GM18909 (cell line): ENCODE data around the gene AVPI1.
A peak's percentile ranks its signal among the peaks of the same experiment; 100 is the strongest.
"Not testable (repeated sequence)": the region's sequence is repeated elsewhere in the genome, so short reads cannot be mapped to it uniquely, and the experiment has no call there.

Experiments used
- ATAC-seq: cut with Tn5 transposase; IDR thresholded peaks from one replicate; pipeline ENCODE4 v1.9.1; 2021; ENCODE audit warnings: mild to moderate bottlenecking; ENCODE audit not compliant: unreplicated experiment, poor library complexity

The AVPI1 gene

GRCh38 chr10:97684368-97684713 lies 2.7 kb downstream of the AVPI1 start:
- not testable (repeated sequence) for ATAC-seq

DNA sequence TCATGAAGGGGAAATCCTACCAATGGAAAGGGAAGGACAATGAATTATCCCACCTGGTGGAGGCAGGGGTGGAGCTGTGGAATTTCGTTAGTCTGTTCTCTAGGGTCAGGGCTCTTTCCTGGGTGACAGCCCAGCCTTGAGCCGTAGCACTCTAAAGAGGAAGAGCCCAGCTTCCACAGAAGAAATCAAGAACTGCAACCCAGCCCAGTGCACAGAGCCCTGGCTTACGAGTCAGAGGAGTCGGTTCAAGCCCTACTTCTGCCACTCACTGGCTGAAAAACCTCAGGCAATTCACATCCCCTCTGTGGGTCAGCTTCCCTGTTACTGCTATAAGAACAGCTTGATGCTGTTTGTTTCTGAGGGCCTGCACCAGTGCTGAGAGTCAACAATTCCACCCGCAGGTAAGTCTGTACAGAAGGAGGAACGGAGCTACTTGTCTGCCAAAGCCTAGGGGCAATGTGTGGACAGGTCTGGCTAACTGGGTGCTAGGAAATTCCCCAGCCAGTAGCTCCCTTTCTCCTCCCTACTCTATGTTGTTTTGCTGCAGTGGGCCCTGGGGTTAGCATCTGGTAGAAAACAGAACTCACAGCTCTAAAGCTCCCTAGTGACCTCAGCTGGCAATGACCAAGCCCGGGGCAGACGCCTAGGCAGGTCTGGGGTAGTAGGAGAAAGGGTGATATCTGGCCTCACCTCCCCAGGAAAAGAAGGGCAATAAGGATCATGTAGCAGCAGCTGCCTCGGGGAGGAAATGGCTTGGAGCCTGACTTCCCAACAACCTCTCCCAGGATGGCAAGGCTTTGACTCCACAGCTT lies 3.3 kb downstream of the AVPI1 start:
- no peak for ATAC-seq

- no peak for ATAC-seq
Observed at GRCh38 chr10:97682042-97682441, 5.0 kb downstream of the AVPI1 start.

- no peak for ATAC-seq
Observed at GRCh38 chr10:97679594-97679993, 7.4 kb downstream of the AVPI1 start.

- peak; percentile 78 for ATAC-seq
Observed at GRCh38 chr10:97676770-97677581, 10.1 kb downstream of the AVPI1 start.

- ATAC-seq = no peak
Observed at GRCh38 chr10:97675222-97675621, 11.8 kb downstream of the AVPI1 start.

DNA sequence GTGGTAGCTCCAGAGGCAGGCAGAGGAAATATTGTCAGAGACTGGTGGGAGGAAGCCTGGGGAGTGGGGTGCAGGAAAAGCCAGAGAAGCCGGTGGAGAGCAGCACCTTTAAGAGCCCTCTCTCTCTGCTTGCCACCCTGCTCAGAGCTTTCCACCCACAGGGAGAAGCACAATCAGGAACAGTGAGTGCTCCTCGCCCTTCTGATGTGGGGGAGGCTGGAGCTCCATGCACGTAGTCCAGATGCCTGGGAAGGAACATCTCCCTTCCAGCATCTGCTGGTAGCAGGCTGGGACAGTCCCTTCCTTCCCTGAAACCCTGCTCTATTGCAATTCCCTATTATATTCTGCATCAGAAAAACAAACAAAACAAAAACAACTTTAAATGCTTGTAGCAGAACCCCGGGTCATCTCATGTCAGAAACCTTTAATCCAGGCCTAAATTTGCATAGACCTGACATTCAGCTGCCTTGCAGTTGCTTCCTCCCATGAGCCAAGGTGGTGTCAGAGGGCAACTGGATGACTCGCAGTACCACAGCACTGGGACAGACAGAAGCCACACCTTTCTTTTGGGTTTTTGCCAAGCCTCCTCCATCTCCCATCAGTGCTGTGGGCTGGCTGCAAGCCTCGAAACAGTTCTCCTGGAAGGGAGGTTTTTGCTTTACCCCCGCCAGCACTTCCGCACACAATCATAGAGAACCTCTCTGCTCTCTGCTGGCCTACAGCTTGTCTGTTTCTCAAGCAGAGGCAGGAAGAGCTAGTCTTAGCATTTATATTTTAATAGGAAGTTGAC lies 13.1 kb downstream of the AVPI1 start:
- ATAC-seq = no peak

GRCh38 chr10:97669571-97669970 lies 17.5 kb downstream of the AVPI1 start:
- ATAC-seq = no peak

DNA sequence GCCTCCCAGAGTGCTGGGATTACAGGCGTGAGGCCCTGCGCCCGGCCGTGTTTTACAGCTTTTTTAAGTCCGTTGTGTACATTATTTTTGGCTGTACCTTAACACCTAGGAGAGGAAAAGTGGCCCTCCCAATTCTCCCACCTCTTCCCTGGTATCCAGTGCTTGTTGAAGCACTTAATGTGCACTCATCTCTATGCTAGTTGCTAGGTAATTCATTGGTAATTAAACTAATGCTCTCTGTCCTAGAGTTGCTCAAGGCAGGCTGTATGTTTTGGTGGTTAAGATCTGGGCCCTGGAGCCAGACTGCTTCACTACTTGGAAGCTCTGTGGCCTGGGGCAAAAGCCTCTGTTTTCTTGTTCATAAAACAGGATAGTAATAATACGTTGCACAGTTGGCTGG lies 19.6 kb downstream of the AVPI1 start:
- no peak for ATAC-seq

DNA sequence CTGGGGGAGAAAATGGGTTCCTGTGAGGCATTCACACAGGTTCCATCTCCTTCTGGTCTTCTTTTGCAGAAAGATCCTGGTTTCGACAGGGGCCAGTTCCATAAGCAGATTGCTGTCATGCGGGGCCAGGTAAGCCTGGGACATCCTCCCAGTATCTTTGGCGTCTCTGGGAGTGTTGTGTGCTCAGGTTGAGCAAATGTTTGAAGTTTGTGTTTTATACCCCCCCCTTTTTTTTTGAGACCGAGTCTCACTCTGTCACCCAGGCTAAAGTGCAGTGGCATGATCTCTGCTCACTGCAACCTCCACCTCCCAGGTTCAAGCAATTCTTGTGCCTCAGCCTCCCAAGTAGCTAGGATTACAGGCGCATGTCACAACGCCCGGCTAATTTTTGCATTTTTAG lies 20.0 kb downstream of the AVPI1 start:
- ATAC-seq = no peak

DNA sequence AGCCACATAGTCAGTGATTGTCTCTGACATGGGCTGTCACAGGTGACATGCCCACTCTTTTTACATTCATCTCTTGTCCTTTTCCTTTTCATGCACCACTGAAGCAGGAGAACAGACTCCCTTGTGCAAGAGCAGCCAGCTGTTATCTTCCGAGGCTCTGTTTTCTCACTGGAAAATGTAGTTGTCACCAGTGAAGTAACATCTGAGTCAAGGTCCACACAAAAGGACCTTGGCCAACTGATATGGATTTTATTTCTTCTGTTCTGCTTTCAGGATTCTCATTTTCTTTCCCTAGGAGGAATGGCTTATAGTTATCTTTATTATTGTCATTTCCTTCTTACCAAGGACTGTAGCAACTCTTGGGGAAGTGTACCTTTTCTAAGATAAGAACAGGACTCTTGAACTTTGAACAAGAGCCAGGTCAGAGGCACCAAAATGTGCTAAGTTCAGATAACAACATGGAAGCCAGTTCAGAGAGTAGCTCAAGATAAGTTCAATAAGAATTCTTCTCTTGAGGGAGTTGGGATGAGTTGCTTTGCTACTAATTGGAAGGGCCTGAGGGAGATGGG lies 22.7 kb downstream of the AVPI1 start:
- no peak for ATAC-seq

- ATAC-seq = no peak
Observed at GRCh38 chr10:97659589-97659988, 27.5 kb downstream of the AVPI1 start.

DNA sequence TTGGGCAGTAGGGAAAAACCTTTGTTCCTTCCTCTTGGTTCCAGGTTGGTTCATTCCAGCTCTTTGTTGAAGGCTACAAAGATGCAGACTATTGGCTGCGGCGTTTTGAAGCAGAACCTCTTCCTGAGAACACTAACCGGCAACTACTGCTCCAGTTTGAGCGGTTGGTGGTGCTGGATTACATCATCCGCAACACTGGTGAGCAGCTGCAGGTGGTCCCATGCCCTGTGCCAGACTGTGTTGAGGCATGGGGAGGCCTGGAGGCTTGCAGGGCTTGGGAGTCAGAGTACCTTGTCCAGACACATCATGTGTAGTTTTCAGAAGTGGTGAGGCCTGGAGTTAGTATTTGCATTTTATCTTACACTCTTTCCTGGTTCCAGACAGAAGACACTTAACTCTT lies 30.3 kb downstream of the AVPI1 start:
- ATAC-seq = no peak

- ATAC-seq = no peak
Observed at GRCh38 chr10:97651773-97652172, 35.3 kb downstream of the AVPI1 start.

GRCh38 chr10:97650726-97651125 lies 36.3 kb downstream of the AVPI1 start:
- ATAC-seq = no peak

DNA sequence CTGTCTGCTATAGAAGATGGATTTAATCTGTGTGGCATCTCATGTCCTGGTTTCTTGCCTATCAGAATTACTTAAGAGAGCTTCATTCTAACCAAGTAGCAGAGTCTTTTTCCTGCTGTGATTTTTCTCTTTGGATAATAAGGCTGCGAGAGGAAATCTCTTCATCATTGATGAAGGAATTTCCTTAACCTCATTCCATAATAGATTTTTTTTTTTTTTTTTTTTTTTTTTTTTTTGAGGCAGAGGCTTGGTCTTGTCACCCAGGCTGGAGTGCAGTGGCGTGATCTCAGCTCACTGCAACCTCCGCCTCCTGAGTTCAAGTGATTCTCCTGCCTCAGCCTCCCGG lies 37.7 kb downstream of the AVPI1 start:
- not testable (repeated sequence) for ATAC-seq

DNA sequence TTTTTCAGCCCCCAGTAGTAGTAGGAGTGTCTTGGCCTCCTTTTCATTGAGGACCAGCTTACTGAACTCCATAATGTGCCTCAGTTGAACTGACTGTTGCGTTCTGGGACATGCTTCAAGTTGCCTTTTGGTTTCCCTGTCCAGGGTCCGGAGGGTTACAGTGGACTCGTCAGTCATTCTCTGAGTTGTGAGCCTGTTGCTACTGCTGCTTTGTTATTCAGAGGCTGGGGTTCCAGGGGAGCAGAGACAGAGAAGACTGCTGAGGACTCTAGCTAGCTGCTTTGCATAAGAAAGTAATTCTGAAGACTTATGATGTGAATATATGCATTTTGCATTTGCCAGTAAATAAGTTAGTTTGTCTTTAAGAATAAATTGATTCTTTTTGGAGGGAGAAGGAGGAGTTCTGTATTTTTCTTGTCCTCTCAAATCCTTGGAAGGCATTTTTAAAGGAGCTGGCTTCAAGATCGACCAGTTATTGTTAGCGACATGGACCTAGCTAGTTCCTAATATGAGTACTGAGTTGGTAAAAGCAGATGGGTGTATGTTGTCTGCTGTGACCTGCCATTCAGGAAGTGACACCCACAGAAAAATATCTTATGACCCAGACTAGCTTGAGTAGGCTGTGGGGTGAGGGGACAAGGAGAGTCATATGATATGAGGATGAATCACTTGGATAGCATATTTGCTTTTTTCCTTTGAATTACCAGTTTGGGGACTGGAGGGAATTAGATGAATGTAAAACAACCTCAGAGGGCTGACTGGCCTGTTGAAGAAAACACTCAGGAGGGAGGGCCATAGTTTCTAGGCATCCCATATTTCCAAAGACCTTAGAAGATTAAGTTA lies 38.3 kb downstream of the AVPI1 start:
- peak; percentile 85 for ATAC-seq

DNA sequence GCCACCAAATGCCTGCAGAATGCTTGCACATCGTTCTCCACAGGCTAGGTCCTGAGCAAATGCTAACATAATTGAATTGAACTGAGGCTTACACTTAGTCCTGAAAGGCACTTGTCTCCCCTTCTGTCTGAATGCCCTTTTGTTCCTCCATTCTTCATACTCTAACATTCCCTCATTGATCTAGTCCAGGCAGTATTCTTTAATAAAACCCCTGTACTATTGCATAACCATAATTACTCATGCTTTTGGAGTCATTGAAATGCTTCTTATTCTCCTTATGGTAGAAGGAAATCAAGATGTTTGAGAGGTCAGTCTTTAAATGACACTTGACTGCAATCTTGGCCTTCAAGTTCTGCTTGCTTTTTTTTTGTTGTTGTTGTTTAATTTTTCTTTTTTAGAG lies 39.5 kb downstream of the AVPI1 start:
- ATAC-seq = no peak

DNA sequence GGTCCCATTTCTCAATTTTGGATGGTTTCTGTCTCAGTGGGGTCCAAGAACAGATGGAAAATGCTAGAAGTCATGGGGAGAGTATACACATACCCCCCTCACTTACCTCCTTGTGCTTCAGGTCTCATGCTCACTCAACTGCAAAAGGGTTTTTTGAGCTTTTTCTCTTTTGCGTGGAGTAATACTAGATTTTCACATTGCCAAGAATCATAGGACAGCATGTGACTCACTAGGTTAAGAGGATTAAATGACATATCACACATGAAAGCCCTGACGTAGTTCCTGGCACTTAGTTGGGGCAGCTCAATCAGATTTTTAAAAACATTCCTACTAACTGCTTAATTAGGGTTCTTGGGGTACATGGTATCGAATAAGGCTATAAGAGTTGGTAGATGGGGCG lies 42.1 kb downstream of the AVPI1 start:
- ATAC-seq = no peak

DNA sequence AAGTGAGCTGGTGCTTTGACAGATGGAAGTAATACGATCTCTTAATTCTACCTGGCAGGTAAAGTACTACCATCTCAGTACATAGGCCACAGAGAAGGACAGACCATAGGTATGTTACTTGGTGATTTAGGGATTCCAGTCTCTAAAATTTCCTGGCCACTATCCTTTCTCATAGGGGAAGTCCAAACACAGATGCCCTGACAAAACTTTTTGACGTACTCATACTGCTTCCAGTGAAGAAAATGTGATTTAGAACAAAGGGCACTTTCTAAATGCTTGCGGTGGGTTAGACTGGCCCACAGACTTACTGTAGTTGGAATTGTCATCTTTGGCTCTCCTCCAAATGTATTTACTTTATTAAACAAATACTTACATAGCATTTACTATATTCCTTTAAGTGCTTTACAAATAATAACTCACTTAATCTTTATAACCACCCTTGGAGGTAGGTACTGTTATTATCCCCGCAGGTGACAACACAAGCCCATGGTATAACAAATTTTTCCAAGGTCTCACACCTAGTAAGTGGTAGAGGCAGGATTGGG lies 43.5 kb downstream of the AVPI1 start:
- ATAC-seq = no peak
